HG02623 (cell line): ENCODE data around the gene ZCCHC8.
A peak's percentile ranks its signal among the peaks of the same experiment; 100 is the strongest.
"Not testable (repeated sequence)": the region's sequence is repeated elsewhere in the genome, so short reads cannot be mapped to it uniquely, and the experiment has no call there.

Experiments
- ATAC-seq: cut with Tn5 transposase; IDR thresholded peaks from one replicate; pipeline ENCODE4 v1.9.1; 2021; ENCODE audit warnings: moderate library complexity; ENCODE audit not compliant: unreplicated experiment

ZCCHC8 gene

GRCh38 chr12:122435186-122435585 lies 65.5 kb downstream of the ZCCHC8 start:
- no peak for ATAC-seq

DNA sequence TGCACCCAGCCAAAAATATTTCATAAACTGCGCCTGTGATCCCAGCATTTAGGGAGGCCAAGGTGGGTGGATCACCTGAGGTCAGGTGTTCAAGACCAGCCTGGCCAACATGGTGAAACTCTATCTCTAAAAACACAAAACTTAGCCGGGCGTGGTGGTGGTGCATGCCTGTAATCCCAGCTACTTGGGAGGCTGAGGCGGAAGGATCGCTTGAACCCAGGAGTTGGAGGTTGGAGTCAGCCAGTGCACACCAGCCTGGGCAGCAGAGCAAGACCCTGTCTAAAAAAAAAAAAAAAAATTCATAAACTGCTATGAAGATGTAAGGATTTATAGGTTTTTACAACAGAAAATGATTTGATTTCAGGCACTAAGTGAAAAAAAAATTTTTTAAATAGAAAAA lies 71.7 kb downstream of the ZCCHC8 start:
- not testable (repeated sequence) for ATAC-seq

GRCh38 chr12:122427403-122427802 lies 73.3 kb downstream of the ZCCHC8 start:
- no peak for ATAC-seq

GRCh38 chr12:122423258-122424165 lies 77.2 kb downstream of the ZCCHC8 start:
- no peak for ATAC-seq

DNA sequence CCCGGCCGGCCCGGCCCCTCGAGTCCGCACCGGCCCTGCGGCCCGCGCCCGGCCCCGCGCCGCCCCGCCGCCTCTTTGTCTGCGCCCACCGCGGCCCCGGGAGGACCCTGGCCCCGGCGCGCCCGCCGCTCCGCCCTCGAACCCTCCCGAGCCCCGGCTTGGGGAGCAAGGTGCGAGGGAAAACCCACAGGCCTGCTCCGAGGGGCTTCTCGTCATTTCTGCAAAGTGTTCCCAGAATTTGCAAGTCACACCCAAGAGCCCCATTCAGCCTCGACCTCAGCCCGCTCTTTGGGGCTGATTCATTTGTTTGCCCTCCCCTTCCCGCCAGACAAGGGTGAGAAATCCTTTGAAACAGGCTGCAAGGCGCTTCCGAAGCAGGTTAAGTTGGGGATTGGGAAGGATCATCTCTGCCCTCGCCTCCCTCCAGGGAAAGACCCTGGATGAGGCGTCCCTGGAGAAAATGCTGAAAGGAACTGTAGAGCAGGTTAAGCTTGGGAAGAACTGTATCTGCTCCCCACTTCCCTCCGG lies 77.9 kb downstream of the ZCCHC8 start:
- ATAC-seq, result peak; percentile 4

DNA sequence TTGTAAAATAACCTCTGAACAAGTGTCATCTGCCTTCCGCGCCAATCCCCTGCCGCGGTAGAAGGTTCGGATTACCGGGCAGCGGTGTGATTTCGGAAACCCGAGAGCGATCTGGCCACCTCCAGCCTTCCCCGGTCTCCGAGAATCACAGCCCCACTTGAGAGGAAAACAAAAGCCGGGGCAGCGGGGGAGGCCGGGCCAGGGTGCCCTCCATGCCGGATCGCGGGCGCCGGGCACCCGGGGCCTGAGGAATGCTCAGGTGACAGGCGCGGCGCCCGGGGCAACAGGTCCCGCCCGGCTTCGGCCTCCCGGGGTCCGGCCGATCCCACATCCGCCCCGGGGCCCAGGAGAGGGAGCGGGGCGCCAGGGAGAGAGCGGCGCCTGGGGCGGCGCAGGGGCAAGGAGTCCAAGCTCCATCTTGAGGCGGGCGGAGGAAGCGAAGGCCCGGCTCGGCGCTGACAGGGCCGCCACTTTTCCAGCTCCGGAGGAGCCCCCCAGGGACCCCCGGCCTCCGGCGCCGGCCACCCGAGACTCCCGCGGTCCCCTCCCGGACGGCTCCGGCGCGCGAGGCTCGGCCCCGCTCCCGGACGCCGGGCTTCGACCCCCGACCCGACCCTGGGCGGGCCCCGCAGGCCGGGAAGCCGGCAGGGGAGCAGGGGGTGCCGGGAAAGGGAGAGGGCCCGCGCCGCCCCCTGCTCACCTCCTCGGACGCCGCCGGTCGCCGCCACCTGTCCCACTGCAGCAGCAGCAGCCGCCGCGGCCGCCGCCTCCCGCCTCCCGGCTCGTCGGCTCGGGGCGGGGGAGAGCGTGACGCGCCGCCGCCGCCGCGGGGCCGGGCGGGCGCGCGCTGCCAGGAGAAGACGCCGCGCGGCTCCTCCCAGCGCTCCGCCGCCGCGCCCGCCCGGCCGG lies 78.7 kb downstream of the ZCCHC8 start, which contains the start of gene CLIP1:
Gene CLIP1 (minus strand): TSS at position 849 of the 909 bp plus-strand sequence. CDS start 42,217 bp downstream, outside the sequence.
- ATAC-seq, result peak; percentile 47
